NCI-H526 (cell line): ENCODE results near the gene ACAD10.
"Not testable (repeated sequence)": the region's sequence is repeated elsewhere in the genome, so short reads cannot be mapped to it uniquely, and the experiment has no call there.

Experiments used
- DNase-seq, 2 experiments: peaks; one replicate each; lab custom pipeline; 2025; lab: John Stamatoyannopoulos, UW

Gene ACAD10

GRCh38 chr12:111687255-111687654 is 1.4 kb downstream of the ACAD10 start:
- peak; percentile 1 to 34 for DNase-seq

- DNase-seq = no peak
Observed at GRCh38 chr12:111687952-111688351, 2.1 kb downstream of the ACAD10 start.

- DNase-seq = no peak
Observed at GRCh38 chr12:111691262-111691661, 5.4 kb downstream of the ACAD10 start.

GRCh38 chr12:111692575-111693210 is 6.8 kb downstream of the ACAD10 start:
- peak in 1 of 2 experiments; percentile 2 for DNase-seq

GRCh38 chr12:111693818-111694217 is 8.0 kb downstream of the ACAD10 start:
- DNase-seq = no peak

GRCh38 chr12:111699962-111700361 is 14.1 kb downstream of the ACAD10 start:
- DNase-seq = no peak

GRCh38 chr12:111705672-111706071 is 19.8 kb downstream of the ACAD10 start:
- no peak for DNase-seq

GRCh38 chr12:111706145-111706544 is 20.3 kb downstream of the ACAD10 start:
- no peak for DNase-seq

GRCh38 chr12:111715279-111715678 is 29.4 kb downstream of the ACAD10 start:
- no peak for DNase-seq

GRCh38 chr12:111719316-111719715 is 33.5 kb downstream of the ACAD10 start:
- not testable (repeated sequence) for DNase-seq

GRCh38 chr12:111720457-111720856 is 34.6 kb downstream of the ACAD10 start:
- DNase-seq = no peak

- DNase-seq = not testable (repeated sequence)
Observed at GRCh38 chr12:111723646-111724360, 38.0 kb downstream of the ACAD10 start.

- no peak for DNase-seq
Observed at GRCh38 chr12:111728795-111729194, 42.9 kb downstream of the ACAD10 start.

- DNase-seq = no peak
Observed at GRCh38 chr12:111730420-111730819, 44.6 kb downstream of the ACAD10 start.

GRCh38 chr12:111732786-111733185 is 46.9 kb downstream of the ACAD10 start:
- DNase-seq = no peak

- no peak for DNase-seq
Observed at GRCh38 chr12:111733340-111733915, 47.6 kb downstream of the ACAD10 start.

- not testable (repeated sequence) for DNase-seq
Observed at GRCh38 chr12:111739524-111739923, 53.7 kb downstream of the ACAD10 start.

- no peak for DNase-seq
Observed at GRCh38 chr12:111741235-111741812, 55.5 kb downstream of the ACAD10 start.

GRCh38 chr12:111745211-111745610 is 59.4 kb downstream of the ACAD10 start:
- DNase-seq = peak; percentile 68 to 86

- no peak for DNase-seq
Observed at GRCh38 chr12:111747333-111747732, 61.5 kb downstream of the ACAD10 start.

- DNase-seq = no peak
Observed at GRCh38 chr12:111748151-111748672, 62.4 kb downstream of the ACAD10 start.

- DNase-seq = no peak
Observed at GRCh38 chr12:111748867-111749266, 63.0 kb downstream of the ACAD10 start.

GRCh38 chr12:111749391-111749790 is 63.5 kb downstream of the ACAD10 start:
- no peak for DNase-seq
